Kidney (tissue), 14 donors: Measurements from ENCODE around the gene PHACTR1. TPM values are rescaled to one million over a fixed set of nuclear protein-coding genes. Genes with fewer than 3 reads are reported as not detected.
A peak's percentile ranks its signal among the peaks of the same experiment; 100 is the strongest.

Source experiments
- DNase-seq, 5 donors: peaks; one replicate each; pipeline ENCODE4 v3.0.0-alpha.2; 2013 to 2020
- FAIRE-seq: peaks from 2 replicates; lab custom pipeline; 2012; peaks lifted over from hg19 to GRCh38; lab: Jason Lieb, UNC
- H3K27ac ChIP-seq, 2 donors: one replicate each; pipeline ENCODE4 v1.7.0; 2013; ENCODE audit warnings: low read depth in 2 of 2, low read length in 2 of 2, inconsistent platforms in 1 of 2
- H3K27me3 ChIP-seq: one replicate; pipeline ENCODE4 v1.7.1; 2013; ENCODE audit warnings: low read length, inconsistent platforms; ENCODE audit not compliant: control insufficient read depth, insufficient read depth
- H3K36me3 ChIP-seq, 3 donors: one replicate each; pipeline versions ENCODE4 v1.7.0 to v1.7.1; 2013; ENCODE audit warnings: low read length in 3 of 3, control low read depth in 1 of 3, inconsistent platforms in 1 of 3; ENCODE audit not compliant: insufficient read depth in 3 of 3, control insufficient read depth in 2 of 3
- H3K4me1 ChIP-seq, 3 donors: one replicate each; pipeline versions ENCODE4 v1.7.0 to v1.7.1; 2013; ENCODE audit warnings: low read length in 3 of 3, inconsistent platforms in 1 of 3, low read depth in 1 of 3; ENCODE audit not compliant: control insufficient read depth in 2 of 3, insufficient read depth in 2 of 3
- H3K4me3 ChIP-seq, 3 donors: one replicate each; pipeline versions ENCODE4 v1.7.0 to v1.8.1; 2013; ENCODE audit warnings: low read length in 3 of 3, control low read depth in 1 of 3, inconsistent platforms in 1 of 3
- H3K9ac ChIP-seq, 3 donors: one replicate each; pipeline versions ENCODE4 v1.7.0 to v1.7.1; 2013; ENCODE audit warnings: low read length in 3 of 3, control low read depth in 1 of 3, inconsistent platforms in 1 of 3
- H3K9me3 ChIP-seq, 3 donors: one replicate each; pipeline versions ENCODE4 v1.7.0 to v1.7.1; 2013; ENCODE audit warnings: low read length in 3 of 3, control low read depth in 1 of 3, inconsistent platforms in 1 of 3; ENCODE audit not compliant: control insufficient read depth in 2 of 3, insufficient read depth in 1 of 3
- CTCF ChIP-seq: IDR thresholded peaks from 3 replicates; pipeline ENCODE4 v1.5.1; 2012; ENCODE audit warnings: mild to moderate bottlenecking, moderate library complexity, borderline replicate concordance; ENCODE audit not compliant: insufficient read depth; ENCODE audit errors: extremely low read depth
- intact Hi-C: fragments of 100-400 bp; cut with DNase I; formaldehyde crosslinking; loops from one replicate; pipeline ENCODE4 v1.11.1; 2022
- polyA plus RNA-seq: library from polyadenylated mRNA; stranded (reverse); fragments of 350-450 nt; fragmentation: Illumina TruSeq; extraction: RNeasy Lipid Tissue Mini Kit (QIAGEN cat#74804); gene quantifications from one replicate; pipeline ENCODE4 v1.2.3, GENCODE V29; 2014; ENCODE audit warnings: low read depth, low replicate concordance; ENCODE audit not compliant: insufficient read depth
- total RNA-seq: library from RNA; stranded (reverse); fragmentation: NEBNext Ultra II Directional; extraction: Animal tissue kit (Norgen Biotek cat#: 25700); gene quantifications from one replicate; pipeline ENCODE4 v1.2.1, GENCODE V29; 2021
- donor health status: control.
- donor health status: control.
- donor health status: control.
- donor health status: control.
- donor health status: control.
- donor health status: DM: yes; HTN: yes; CAD: no.
- donor health status: Normal renal cell carcinoma (clear cell type).

Gene PHACTR1
- total and polyA plus RNA-seq, 2 donors from 2014 or later = 3.3 to 33.6 TPM

- TF ChIP-seq CTCF = no peak
- intact Hi-C loops = no loop called here
- no peak for FAIRE-seq
These were observed 399.6 kb downstream of the PHACTR1 start for GRCh38 chr6:13116155-13116554.

GRCh38 chr6:13117570-13117969 lies 401.0 kb downstream of the PHACTR1 start:
- no peaks in the 10 kb centered on the region for H3K27me3 ChIP-seq
- no peak overlapping the region for H3K9ac ChIP-seq
- H3K36me3 ChIP-seq = no peaks in the 10 kb centered on the region
- no peak for TF ChIP-seq CTCF
- H3K27ac ChIP-seq = no peak overlapping the region
- no peaks in the 10 kb centered on the region for H3K9me3 ChIP-seq
- H3K4me3 ChIP-seq = no peak overlapping the region
- H3K4me1 ChIP-seq = peaks cover 0 to 14% (median 0%) of the 10 kb centered on the region in 3 donors
- DNase-seq = no peak
- no peak for FAIRE-seq
- intact Hi-C loops = no loop called here

More at GRCh38 chr6:13116155-13116554, 399.6 kb downstream of the PHACTR1 start:
- no peaks in the 10 kb centered on the region for H3K27me3 ChIP-seq
- H3K27ac ChIP-seq = no peak overlapping the region
- no peaks in the 10 kb centered on the region for H3K9me3 ChIP-seq
- H3K4me3 ChIP-seq = no peak overlapping the region
- DNase-seq = no peak
- H3K4me1 ChIP-seq = peaks cover 0 to 14% (median 0%) of the 10 kb centered on the region in 3 donors
- H3K9ac ChIP-seq = no peak overlapping the region
- H3K36me3 ChIP-seq = no peaks in the 10 kb centered on the region

GRCh38 chr6:13119549-13119948 lies 403.0 kb downstream of the PHACTR1 start:
- FAIRE-seq (no peak), DNase-seq (peak in 1 of 5 donors; percentile 22)
- intact Hi-C loops = no loop called here
- no peak overlapping the region for H3K27ac ChIP-seq
- no peak overlapping the region for H3K9ac ChIP-seq
- TF ChIP-seq CTCF = no peak
- H3K36me3 ChIP-seq = no peaks in the 10 kb centered on the region
- no peaks in the 10 kb centered on the region for H3K9me3 ChIP-seq
- no peak overlapping the region for H3K4me3 ChIP-seq
- H3K27me3 ChIP-seq = no peaks in the 10 kb centered on the region
- peaks cover 0 to under 1% (median 0%) of the 10 kb centered on the region in 3 donors for H3K4me1 ChIP-seq
